Measurements from ENCODE around the gene ZNF273. TPM values are rescaled to one million over a fixed set of nuclear protein-coding genes. Genes with fewer than 3 reads are reported as not detected.
"Not testable (repeated sequence)": the region's sequence is repeated elsewhere in the genome, so short reads cannot be mapped to it uniquely, and the experiment has no call there.

The ZNF273 gene
- polyA plus RNA-seq, result 6.9 TPM
- long read RNA-seq, donor 1, result 0 reads
- long read RNA-seq, donor 2, result 0 reads
- long read RNA-seq, donor 3, partial matches to known transcripts, result 12 of 36 reads
- long read RNA-seq, donor 3, other reads (novel, unspliced or antisense), result 20 of 36 reads
- long read RNA-seq, donor 4, result 0 reads
- long read RNA-seq, donor 5, result 0 reads
- long read RNA-seq, donor 6, partial matches to known transcripts, result 0 of 1 reads
- long read RNA-seq, donor 6, other reads (novel, unspliced or antisense), result 0 of 1 reads
- long read RNA-seq, donor 7, partial matches to known transcripts, result 0 of 1 reads
- long read RNA-seq, donor 7, other reads (novel, unspliced or antisense), result 0 of 1 reads
- long read RNA-seq, donor 8, partial matches to known transcripts, result 0 of 20 reads
- long read RNA-seq, donor 8, other reads (novel, unspliced or antisense), result 17 of 20 reads
- long read RNA-seq, donor 9, partial matches to known transcripts, result 7 of 15 reads
- long read RNA-seq, donor 9, other reads (novel, unspliced or antisense), result 5 of 15 reads
- long read RNA-seq, donor 10, partial matches to known transcripts, result 0 of 1 reads
- long read RNA-seq, donor 10, other reads (novel, unspliced or antisense), result 0 of 1 reads
- long read RNA-seq, donor 11, partial matches to known transcripts, result 0 of 1 reads
- long read RNA-seq, donor 11, other reads (novel, unspliced or antisense), result 0 of 1 reads

GRCh38 chr7:64902806-64903721 is at the start of gene ZNF273:
TSS of gene ZNF273 (plus strand) at chr7:64903273. CDS start at chr7:64903318, 45 bp downstream.
- Histone ChIP-seq H3K36me3 (ENCODE audit: control insufficient read depth, insufficient read depth, low read length) (no peaks in the 10 kb centered on the region), H3K4me3 (ENCODE audit: low read length) (peak within 1 kb of the TSS; percentile 61), H3K27ac (ENCODE audit: low read length) (peak within 1 kb of the TSS; percentile 44), H3K27me3 (ENCODE audit: control insufficient read depth, insufficient read depth, low read length) (no peaks in the 10 kb centered on the region), H3K9me3 (ENCODE audit: control insufficient read depth, low read depth, low read length) (no peaks in the 10 kb centered on the region), H3K4me1 (ENCODE audit: control insufficient read depth, insufficient read depth, low read length) (no peaks in the 10 kb centered on the region)
- WGBS (ENCODE audit: insufficient coverage, low lambda C conversion rate), result 0% methylated on average over 1 of the region's 34 CpGs
- peak; percentile 81 to 88 for DNase-seq

GRCh38 chr7:64853679-64854078 is 49.4 kb upstream of the ZNF273 start:
- no peaks in the 10 kb centered on the region for H3K27me3 ChIP-seq (ENCODE audit: control insufficient read depth, insufficient read depth, low read length)
- H3K4me3 ChIP-seq (ENCODE audit: low read length), result no peak overlapping the region
- WGBS (ENCODE audit: insufficient coverage, low lambda C conversion rate), result 100% methylated on average over 2 of the region's 4 CpGs
- no peak overlapping the region for H3K27ac ChIP-seq (ENCODE audit: low read length)
- H3K36me3 ChIP-seq (ENCODE audit: control insufficient read depth, insufficient read depth, low read length), result no peaks in the 10 kb centered on the region
- no peaks in the 10 kb centered on the region for H3K9me3 ChIP-seq (ENCODE audit: control insufficient read depth, low read depth, low read length)
- DNase-seq, result no peak
- H3K4me1 ChIP-seq (ENCODE audit: control insufficient read depth, insufficient read depth, low read length), result no peaks in the 10 kb centered on the region

- DNase-seq, result no peak
- no peak overlapping the region for H3K4me3 ChIP-seq (ENCODE audit: low read length)
- H3K36me3 ChIP-seq (ENCODE audit: control insufficient read depth, insufficient read depth, low read length), result no peaks in the 10 kb centered on the region
- H3K27ac ChIP-seq (ENCODE audit: low read length), result no peak overlapping the region
- H3K27me3 ChIP-seq (ENCODE audit: control insufficient read depth, insufficient read depth, low read length), result no peaks in the 10 kb centered on the region
- H3K4me1 ChIP-seq (ENCODE audit: control insufficient read depth, insufficient read depth, low read length), result no peaks in the 10 kb centered on the region
- no CpG with 5 or more reads among the region's 1 CpG for WGBS (ENCODE audit: insufficient coverage, low lambda C conversion rate)
- no peaks in the 10 kb centered on the region for H3K9me3 ChIP-seq (ENCODE audit: control insufficient read depth, low read depth, low read length)
Observed at GRCh38 chr7:64854969-64855368, 48.1 kb upstream of the ZNF273 start.

- Histone ChIP-seq H3K9me3 (ENCODE audit: control insufficient read depth, low read depth, low read length) (peaks cover 6% of the 10 kb centered on the region), H3K27me3 (ENCODE audit: control insufficient read depth, insufficient read depth, low read length) (no peaks in the 10 kb centered on the region), H3K4me1 (ENCODE audit: control insufficient read depth, insufficient read depth, low read length) (no peaks in the 10 kb centered on the region), H3K4me3 (ENCODE audit: low read length) (no peak overlapping the region), H3K36me3 (ENCODE audit: control insufficient read depth, insufficient read depth, low read length) (no peaks in the 10 kb centered on the region), H3K27ac (ENCODE audit: low read length) (no peak overlapping the region)
- WGBS (ENCODE audit: insufficient coverage, low lambda C conversion rate), result no CpG with 5 or more reads among the region's 9 CpGs
- no peak for DNase-seq
Observed at GRCh38 chr7:64863021-64863420, 40.1 kb upstream of the ZNF273 start.

GRCh38 chr7:64863530-64863929 is 39.5 kb upstream of the ZNF273 start:
- H3K4me3 ChIP-seq (ENCODE audit: low read length); H3K4me1 ChIP-seq (ENCODE audit: control insufficient read depth, insufficient read depth, low read length); H3K27me3 ChIP-seq (ENCODE audit: control insufficient read depth, insufficient read depth, low read length); H3K36me3 ChIP-seq (ENCODE audit: control insufficient read depth, insufficient read depth, low read length); H3K9me3 ChIP-seq (ENCODE audit: control insufficient read depth, low read depth, low read length); H3K27ac ChIP-seq (ENCODE audit: low read length); DNase-seq: not testable (repeated sequence)
- 100% methylated on average over 1 of the region's 3 CpGs for WGBS (ENCODE audit: insufficient coverage, low lambda C conversion rate)

- no peaks in the 10 kb centered on the region for H3K27me3 ChIP-seq (ENCODE audit: control insufficient read depth, insufficient read depth, low read length)
- 100% methylated on average over 1 of the region's 7 CpGs for WGBS (ENCODE audit: insufficient coverage, low lambda C conversion rate)
- H3K4me3 ChIP-seq (ENCODE audit: low read length), result no peak overlapping the region
- no peaks in the 10 kb centered on the region for H3K4me1 ChIP-seq (ENCODE audit: control insufficient read depth, insufficient read depth, low read length)
- no peaks in the 10 kb centered on the region for H3K36me3 ChIP-seq (ENCODE audit: control insufficient read depth, insufficient read depth, low read length)
- H3K9me3 ChIP-seq (ENCODE audit: control insufficient read depth, low read depth, low read length), result peaks cover 6% of the 10 kb centered on the region
- H3K27ac ChIP-seq (ENCODE audit: low read length), result no peak overlapping the region
- DNase-seq, result no peak
Observed at GRCh38 chr7:64863969-64864368, 39.1 kb upstream of the ZNF273 start.

- DNase-seq, result no peak
- no CpG with 5 or more reads among the region's 18 CpGs for WGBS (ENCODE audit: insufficient coverage, low lambda C conversion rate)
- Histone ChIP-seq H3K9me3 (ENCODE audit: control insufficient read depth, low read depth, low read length) (peaks cover 16% of the 10 kb centered on the region), H3K4me1 (ENCODE audit: control insufficient read depth, insufficient read depth, low read length) (no peaks in the 10 kb centered on the region), H3K4me3 (ENCODE audit: low read length) (no peak overlapping the region), H3K27me3 (ENCODE audit: control insufficient read depth, insufficient read depth, low read length) (no peaks in the 10 kb centered on the region), H3K36me3 (ENCODE audit: control insufficient read depth, insufficient read depth, low read length) (no peaks in the 10 kb centered on the region), H3K27ac (ENCODE audit: low read length) (no peak overlapping the region)
Observed at GRCh38 chr7:64867863-64868440, 35.1 kb upstream of the ZNF273 start.

- H3K4me1 ChIP-seq (ENCODE audit: control insufficient read depth, insufficient read depth, low read length), result no peaks in the 10 kb centered on the region
- H3K4me3 ChIP-seq (ENCODE audit: low read length), result no peak overlapping the region
- H3K36me3 ChIP-seq (ENCODE audit: control insufficient read depth, insufficient read depth, low read length), result no peaks in the 10 kb centered on the region
- no peaks in the 10 kb centered on the region for H3K27me3 ChIP-seq (ENCODE audit: control insufficient read depth, insufficient read depth, low read length)
- no CpG with 5 or more reads among the region's 11 CpGs for WGBS (ENCODE audit: insufficient coverage, low lambda C conversion rate)
- DNase-seq, result no peak
- H3K27ac ChIP-seq (ENCODE audit: low read length), result no peak overlapping the region
- peaks cover 13% of the 10 kb centered on the region for H3K9me3 ChIP-seq (ENCODE audit: control insufficient read depth, low read depth, low read length)
Observed at GRCh38 chr7:64868499-64868898, 34.6 kb upstream of the ZNF273 start.

GRCh38 chr7:64869121-64869725 is 33.9 kb upstream of the ZNF273 start:
- DNase-seq, result no peak
- Histone ChIP-seq H3K4me1 (ENCODE audit: control insufficient read depth, insufficient read depth, low read length) (no peaks in the 10 kb centered on the region), H3K9me3 (ENCODE audit: control insufficient read depth, low read depth, low read length) (peaks cover 13% of the 10 kb centered on the region), H3K36me3 (ENCODE audit: control insufficient read depth, insufficient read depth, low read length) (no peaks in the 10 kb centered on the region), H3K27me3 (ENCODE audit: control insufficient read depth, insufficient read depth, low read length) (no peaks in the 10 kb centered on the region), H3K27ac (ENCODE audit: low read length) (no peak overlapping the region), H3K4me3 (ENCODE audit: low read length) (no peak overlapping the region)
- no CpG with 5 or more reads among the region's 8 CpGs for WGBS (ENCODE audit: insufficient coverage, low lambda C conversion rate)

All from large intestine (tissue), 12 donors.